PC-3 (cell line): Measurements from ENCODE around the gene TGM2.

Experiments
- EZH2 ChIP-seq: fragments of 300-600 bp; sonication (generic); IDR thresholded peaks from one replicate; pipeline ENCODE4 v1.6.1; 2017; ENCODE audit warnings: antibody characterized with exemption, mild to moderate bottlenecking, low read length; ENCODE audit not compliant: unreplicated experiment
- EZH2phosphoT487 ChIP-seq: fragments of 300-600 bp; sonication (generic); IDR thresholded peaks from 2 replicates; pipeline ENCODE4 v1.6.1; 2018; ENCODE audit warnings: mild to moderate bottlenecking, antibody characterized with exemption, low read length, borderline replicate concordance
- TF ChIP-seq, protein P1 (sequence below): fragments of 300-600 bp; sonication (generic); conservative IDR thresholded peaks from 2 replicates; pipeline ENCODE4 v1.5.1; 2017; ENCODE audit warnings: antibody characterized with exemption, low read depth, mild to moderate bottlenecking, low read length

DNA sequence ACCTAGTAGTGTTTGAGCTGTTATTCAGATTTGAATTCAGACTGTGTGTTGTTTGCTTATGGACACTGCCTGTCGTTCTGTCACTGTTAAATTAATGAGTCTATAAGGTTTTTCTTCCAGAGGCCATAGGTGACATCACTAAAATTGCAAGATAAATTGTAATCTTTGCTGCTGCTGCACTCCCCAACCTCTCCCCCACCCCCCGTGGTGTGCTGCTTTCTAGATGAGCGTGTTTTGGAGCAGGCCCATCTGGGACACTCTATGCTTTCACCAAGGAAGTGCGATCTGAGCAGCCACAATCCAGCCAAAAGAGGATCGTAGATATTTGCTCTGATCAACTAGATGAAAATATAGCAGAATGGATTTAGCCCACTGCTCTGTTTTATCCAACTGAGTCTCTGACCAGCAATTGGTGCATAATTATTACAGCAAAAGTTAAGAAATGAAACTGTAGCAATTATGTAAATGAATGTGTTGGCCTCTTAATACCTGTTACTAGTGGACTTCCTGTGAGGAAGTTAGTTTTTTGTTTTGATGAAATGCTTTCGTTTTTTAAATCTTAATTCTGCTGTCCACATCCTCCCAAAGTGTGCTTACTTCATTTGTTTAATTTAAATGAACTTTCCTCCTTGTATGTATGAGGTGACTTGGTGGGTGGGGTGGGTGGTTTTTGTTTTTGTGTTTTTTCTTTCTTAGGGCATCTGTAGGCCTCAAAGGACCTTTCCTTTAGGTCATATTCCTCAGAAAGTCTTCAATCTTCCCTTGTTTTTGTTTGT lies 73.4 kb downstream of the TGM2 start:
- TF ChIP-seq EZH2 (no peak), EZH2phosphoT487 (no peak)
- TF ChIP-seq, protein P1, sequence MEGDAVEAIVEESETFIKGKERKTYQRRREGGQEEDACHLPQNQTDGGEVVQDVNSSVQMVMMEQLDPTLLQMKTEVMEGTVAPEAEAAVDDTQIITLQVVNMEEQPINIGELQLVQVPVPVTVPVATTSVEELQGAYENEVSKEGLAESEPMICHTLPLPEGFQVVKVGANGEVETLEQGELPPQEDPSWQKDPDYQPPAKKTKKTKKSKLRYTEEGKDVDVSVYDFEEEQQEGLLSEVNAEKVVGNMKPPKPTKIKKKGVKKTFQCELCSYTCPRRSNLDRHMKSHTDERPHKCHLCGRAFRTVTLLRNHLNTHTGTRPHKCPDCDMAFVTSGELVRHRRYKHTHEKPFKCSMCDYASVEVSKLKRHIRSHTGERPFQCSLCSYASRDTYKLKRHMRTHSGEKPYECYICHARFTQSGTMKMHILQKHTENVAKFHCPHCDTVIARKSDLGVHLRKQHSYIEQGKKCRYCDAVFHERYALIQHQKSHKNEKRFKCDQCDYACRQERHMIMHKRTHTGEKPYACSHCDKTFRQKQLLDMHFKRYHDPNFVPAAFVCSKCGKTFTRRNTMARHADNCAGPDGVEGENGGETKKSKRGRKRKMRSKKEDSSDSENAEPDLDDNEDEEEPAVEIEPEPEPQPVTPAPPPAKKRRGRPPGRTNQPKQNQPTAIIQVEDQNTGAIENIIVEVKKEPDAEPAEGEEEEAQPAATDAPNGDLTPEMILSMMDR = no peak
